GM19351 (cell line): ENCODE results near the gene FLII.
A peak's percentile ranks its signal among the peaks of the same experiment; 100 is the strongest.

Experiments
- ATAC-seq: cut with Tn5 transposase; IDR thresholded peaks from one replicate; pipeline ENCODE4 v1.9.1; 2021; ENCODE audit warnings: mild to moderate bottlenecking, moderate library complexity; ENCODE audit not compliant: unreplicated experiment

The FLII gene

DNA sequence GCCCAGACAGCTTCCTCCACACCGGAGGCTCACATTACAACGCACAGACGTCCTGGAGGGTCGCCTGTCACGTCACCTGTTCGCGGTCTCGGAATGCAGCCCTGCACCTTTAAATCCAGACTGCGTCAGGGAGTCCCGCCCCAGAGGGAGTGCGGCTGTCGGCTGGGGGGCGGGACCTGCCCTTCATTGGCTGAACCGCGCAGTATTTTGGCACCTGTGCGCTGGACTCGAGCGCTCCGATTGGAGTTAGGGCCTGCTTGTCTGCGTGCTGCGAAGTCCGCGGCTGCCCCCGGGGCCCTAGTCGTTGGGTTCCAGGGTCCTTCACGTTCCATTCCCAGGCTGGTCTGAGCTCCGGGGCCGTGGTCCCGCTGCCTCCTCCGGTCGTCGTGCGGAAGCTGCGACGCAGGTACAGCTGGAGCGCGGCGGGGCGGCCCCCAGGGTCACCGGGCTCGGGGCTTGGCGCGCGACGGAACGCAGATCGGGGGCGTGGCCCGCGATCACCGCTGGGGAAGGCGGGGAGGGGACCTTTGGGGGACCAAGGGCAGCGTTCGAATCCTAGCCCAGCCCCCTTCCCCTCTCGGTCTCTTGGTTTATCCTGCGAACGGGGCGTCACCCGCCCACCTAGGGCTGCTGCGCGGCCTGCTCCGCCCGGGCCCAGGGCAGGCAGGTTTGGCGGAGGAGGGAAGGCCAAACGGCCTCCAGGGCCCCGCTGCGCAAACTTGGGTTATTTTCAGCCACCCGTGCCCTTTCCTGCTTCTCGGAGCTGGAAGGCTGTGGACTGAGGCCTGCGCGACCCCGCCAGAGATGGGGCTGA lies 2.0 kb upstream of the FLII start, which contains the start of gene MIEF2:
Gene MIEF2 (plus strand): TSS at position 331 of the 814 bp plus-strand sequence. CDS start 2,059 bp downstream, outside the sequence.
- peak; percentile 83 for ATAC-seq

DNA sequence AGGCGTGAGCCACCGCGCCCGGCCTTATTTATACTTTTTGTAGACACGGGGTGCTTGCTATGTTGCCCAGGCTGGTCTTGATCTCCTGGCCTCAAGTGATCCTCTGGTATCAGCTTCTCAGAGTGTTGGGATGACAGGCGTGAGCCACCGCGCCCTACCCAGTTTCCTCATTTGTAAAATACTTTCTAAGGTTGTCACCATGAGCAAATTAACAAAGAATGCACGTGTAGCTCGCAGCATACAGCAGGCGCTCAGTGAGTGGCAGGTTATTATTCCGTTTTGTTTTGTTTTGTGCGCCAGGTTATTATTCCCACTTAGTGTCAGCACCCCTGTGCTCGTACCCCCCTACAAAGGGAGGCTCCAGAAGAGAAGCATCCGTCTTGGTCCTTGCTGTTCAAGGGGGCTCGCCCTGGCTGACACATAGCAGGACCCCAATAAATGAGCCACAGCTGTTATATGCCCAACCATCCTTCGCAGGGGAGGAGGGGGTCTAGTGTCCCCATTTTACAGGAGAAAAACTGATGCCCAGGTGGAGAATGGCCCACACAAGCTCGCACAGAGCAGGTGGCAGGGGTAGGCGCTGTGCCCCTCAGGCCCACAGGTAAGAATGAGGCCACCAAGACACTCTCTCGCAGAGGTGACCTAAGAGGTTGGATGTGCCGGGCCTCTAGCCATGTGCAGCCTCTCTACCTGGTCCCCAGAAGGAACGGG lies 1.2 kb upstream of the FLII start:
- no peak for ATAC-seq

DNA sequence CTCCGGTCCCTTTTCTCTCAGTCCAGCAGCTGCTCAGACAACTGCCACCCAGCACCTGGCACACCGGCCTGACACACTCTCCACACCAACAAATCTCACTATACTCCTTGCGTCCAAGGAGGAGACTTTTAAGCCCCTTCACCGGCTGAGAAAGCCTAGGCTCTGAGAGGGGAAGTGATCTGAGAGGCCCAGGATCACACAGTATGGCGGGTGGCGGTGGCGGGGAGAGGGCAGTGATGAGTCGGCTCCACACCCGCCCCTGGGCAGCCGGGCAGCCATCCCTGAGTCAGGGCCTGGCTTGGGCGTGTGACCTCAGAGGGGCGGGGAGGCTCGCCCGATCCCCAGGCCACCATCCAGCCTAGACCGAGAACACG lies 569 bp downstream of the FLII start:
- ATAC-seq: no peak

DNA sequence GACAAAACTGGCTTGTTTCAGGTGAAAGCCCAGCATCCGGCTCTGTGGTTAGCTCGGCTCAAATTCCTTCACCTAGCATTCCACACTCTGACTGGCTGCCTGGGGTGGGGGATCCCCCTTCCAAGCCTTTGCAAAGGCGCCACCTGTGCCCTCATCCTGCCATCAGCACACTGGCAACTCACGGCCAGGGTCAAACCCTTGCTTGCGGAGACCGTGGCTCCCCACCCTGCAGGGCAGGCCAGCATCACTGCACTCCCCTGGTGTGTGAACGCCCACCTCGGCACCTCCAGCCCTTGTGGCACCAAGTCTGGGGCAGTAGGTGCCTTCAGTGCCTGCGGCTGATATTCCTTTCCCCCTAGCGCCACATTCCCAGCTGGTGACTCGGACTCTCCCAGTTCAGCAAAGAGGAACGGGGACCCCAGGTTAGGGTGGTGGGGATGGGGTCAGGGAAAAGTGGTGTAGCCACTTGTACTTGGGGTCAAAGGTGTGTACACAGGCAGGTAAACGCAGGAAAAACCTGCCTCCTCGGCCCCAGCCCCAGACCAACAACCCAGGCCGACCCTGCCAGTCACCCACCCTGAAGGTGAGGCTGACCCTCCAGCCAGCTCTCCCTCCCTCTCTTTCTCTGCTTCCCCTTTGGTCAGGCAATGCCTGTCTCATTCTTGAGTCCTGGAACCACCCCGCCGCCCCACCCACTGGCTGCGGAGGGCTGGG lies 1.1 kb downstream of the FLII start:
- no peak for ATAC-seq

DNA sequence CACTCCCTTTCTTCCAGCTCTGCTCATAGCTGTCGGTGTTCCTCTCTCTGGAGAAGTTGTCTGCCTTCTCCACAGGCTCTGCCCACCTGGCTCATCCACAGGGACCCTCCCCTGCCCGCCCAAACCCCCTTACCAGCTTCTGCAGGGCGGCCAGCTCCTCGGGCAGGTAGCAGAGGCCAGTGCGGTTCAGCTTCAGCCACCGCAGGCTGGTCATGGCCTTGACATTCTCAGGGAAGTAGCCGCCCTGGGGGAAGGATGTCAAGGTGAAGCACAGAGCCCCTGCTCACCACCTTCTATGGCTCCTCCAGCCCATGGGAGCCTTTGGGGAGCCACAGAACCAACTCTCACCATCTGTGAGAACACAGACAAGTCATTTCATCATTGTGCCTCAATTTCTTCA lies 1.8 kb downstream of the FLII start:
- ATAC-seq: no peak

DNA sequence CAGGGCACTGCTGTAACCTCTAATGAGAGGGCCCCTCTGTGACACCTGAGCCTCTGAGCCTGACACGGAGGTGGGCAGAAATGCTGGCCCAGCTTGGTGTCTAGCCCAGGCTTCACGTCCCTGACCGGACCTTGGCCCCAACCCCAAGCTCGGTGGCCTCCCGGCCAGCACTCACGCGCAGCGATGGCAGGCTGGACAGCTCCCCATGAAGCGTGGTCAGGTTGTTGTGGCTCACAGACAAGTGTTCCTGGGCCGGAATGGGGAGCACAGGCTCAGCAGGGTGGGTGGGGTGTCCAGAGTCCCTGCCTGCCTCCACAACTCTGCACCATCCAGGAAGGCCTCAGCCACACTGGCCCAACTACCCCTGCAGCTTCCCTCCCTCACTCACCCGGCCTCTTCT lies 2.2 kb downstream of the FLII start:
- no peak for ATAC-seq

DNA sequence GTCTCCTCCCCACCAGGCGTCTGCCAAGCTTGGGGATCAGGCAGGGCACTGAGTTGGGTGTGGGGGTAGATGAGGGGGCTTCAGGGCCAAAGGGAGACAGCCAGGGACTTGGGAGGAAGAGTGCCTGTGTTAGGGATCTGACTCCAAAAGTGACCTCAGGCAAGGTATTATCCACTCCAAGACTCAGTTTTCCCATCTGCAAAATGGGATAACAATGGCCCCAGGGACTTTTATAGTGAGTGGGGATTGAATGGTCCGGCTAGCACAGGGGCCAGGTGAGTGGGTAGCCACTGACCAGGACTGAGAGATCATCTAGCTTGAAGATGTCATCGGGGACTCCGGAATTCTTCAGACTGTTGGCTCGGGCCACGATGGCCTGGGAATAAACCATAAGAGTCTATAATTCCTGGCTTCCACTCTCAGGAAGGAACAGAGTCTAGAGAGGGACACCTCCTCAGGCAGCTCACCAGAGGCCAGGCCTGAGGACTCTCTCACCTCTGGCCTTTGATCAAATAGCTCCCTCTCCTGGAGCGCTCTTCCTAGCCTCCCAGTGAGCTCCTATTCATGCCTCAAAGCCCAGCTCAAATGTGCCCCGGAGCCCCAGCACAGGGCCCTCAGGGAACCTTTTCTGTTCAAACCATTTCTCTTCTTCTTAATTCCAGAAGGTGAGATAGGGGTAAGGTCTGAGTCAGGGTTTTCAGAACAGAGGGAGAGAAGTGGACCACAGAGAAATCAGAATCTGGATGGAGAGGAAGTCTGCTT lies 3.5 kb downstream of the FLII start:
- ATAC-seq: no peak

DNA sequence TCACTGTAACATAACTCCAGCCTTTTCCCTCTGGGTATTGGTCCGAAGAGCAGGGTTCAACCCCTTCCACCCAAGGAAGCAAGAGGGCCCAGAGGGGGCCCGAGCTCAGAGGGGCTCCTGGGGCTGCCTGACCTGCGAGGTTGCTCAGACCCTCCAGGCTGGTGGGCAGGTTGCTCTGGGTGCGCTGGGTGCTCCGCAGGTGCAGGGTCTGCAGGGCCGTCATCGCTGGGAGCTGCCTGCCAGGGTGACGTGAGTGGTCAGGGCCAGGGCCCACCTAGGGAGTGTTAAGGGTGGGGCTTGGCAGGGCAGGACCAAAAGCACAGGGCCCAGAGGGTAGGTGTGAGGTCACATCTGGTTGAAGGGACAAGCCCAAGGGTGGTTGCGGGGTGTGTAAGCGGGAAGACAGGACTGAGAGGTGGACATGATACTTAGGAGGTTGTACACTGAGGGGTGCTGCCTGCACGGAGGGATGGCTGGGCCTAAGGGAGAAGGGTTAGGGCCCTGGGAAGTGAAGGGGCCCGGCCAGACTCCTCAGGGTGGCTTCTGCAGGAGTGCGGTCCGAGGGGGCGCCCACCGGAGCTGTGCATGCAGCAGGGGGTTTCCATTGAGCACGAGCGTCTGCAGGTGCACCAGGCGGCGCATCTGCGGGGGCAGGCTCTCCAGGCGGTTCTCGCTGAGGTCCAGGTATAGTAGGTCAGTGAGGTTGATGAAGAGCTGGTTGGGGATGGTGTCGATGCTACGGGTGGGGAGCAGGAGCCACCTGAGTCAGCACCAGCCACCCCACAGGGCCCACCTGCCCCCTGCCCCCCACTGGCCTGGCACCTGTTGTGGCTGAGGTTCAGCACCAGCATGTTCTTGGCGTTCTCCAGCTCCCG lies 4.4 kb downstream of the FLII start:
- ATAC-seq: no peak

DNA sequence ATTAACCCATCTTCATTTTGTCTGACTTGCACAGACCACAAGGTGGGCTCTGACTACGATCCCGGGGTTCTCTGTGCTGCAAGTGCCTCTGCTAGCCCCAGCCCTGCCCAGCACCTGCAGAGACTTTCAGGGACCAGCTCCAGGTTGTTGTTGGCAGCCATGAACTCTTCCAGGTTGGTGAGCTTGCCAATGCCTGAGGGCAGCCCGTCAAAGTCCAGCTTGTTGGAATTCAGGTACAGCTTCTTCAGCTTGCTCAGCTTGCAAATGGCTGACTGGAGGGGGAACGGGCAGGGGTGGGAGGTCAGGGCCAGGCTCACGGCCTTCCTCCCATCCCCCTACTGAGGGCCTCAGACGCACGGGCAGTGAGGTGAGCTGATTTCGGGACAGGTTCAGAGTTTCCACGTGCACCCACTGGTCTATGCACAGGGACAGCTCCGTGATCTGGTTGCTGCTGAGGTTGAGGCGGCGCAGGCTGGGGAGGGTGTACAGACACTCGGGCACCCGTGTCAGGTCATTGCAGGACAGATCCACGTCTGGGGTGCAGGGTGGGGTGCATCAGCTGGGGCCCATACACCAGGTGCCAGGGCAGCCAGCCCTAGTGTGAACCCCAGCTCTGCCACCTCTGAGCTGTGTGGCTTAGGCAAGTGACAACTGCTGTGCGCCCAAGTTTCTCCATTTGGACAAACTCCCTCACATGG lies 5.2 kb downstream of the FLII start:
- no peak for ATAC-seq

DNA sequence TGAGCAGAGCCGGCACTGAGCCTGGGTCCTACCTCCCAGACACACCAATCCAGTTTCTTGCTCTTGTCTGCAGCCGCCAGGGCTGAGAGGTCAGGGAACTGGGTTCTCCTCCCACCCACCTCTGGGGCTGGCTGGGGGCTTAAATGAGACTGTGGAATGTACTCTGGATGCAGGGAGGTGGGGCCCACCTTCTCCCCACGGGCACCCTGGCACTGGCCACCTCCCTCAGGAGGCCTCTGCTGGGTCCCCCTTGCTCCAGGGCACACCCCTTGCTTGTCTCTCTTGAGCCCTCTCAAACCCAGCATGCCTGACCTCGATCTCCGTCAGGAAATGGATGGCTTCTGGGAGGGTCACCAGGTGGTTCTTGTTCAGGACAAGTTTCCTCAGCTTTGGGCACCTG lies 6.4 kb downstream of the FLII start:
- no peak for ATAC-seq

DNA sequence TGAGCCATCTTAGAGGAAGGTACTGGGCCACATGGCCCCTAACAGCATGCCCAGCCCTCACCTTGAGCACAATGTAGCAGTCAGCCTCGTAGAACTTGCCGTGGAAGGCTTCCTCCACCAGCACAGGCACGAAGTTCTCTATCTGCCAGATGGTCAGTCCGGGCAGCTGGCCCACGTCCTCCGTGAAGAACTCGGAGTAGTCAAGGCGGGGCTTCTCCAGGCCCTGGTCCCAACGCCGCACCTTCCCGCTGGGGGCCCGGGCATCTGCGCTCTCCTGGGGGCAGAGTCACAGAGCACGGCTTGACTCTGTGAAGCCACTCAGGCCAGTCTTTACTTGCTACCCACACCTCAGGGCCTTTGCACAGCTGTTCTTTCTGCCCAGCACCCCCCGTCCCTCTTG lies 7.3 kb downstream of the FLII start:
- no peak for ATAC-seq

DNA sequence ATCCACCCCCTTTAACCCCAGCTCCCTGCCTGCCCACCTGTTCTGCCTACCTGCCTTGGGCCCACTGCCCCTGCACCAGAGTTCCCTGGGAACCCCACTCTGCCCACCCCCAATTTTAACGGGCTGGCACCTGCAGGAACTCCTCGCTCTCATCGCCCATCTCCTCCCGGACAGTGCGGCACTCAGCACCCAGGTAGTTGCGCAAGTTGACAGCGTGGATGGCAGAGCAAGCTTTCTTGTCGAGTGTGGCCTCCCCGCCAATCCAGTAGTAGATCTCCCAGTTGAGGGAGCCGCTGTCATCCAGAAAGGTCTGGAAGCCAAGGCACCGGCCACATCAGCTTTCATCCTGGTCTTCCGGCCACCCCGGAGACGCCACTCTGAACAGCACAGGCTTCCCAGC lies 7.8 kb downstream of the FLII start:
- no peak for ATAC-seq

DNA sequence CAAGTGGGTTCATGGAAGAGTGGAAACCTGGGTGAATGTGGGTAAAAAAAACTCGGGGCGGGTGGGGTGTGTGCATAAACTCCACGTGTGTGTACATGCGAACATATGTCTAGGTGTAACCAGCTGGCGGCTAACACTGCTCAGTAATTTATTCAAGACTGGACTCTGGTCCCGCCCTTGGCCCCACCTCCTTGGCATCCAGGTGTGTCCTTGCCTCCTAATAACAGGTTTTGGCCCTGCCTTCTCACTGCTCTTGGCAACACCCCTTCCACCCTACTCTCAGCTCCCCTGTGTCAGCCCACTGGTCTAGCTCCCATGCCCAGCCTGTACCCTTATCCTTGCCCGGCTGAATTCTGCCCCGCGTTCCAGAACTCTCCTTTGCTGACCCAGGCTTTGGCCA lies 8.3 kb downstream of the FLII start:
- ATAC-seq: no peak

DNA sequence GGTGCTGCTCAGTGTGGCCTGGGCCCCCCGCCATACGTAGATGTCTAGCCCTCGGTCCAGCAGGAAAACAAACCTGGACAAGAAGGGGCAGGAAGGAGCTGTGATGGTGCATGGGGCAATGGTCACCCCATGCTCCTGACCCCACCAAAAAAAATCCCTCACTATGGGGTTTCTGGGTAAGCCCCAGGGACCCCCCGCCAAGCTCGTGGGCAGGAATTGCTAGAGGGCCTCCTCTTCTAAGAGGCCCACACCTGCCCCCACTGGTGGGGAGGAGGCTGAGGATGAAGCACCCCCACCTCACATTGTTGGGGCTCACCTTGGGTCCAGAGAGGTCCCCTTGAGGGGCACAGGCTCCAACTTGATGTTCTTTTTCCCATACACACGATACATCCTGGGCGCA lies 9.7 kb downstream of the FLII start:
- no peak for ATAC-seq

DNA sequence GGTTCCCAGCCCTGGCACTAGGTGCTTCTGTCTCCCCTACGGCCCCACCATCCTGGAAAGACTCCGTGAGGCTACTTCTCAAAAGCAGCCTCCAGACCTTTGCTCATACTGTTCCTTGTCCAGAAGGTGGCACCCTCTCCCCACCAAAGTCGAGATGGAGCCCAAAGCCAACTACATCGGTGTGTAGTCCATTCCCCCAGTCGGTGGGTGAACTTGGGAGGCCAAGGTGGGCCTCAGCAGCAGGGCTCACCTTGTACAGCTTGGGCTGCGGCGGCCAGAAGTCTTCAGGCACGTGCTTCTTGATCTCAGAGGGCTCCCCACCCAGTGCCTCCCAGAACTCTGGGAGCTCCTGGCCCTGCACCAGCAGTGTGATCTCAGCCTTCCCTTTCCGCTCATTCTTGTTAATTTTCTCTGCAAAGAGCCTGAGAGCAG lies 10.2 kb downstream of the FLII start:
- peak; percentile 51 for ATAC-seq

DNA sequence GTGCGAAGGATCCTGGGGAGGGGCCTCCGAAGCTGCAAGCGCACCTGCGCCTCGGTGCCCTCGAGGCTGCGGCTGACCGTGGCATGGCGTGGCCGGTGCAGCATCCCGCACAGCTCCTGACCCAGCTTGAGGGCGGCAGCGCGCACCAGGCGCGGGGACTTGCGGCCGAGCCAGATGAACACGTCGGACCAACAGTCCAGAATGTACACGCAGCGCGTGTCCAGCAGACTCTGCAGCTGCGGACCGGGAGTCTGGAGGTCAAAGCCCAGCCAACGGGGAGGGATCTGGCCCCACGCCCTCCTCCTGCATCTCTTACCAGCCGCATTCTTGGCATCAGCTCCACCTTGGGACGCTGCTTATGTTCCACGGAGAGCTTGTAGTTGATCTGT lies 10.9 kb downstream of the FLII start:
- no peak for ATAC-seq

DNA sequence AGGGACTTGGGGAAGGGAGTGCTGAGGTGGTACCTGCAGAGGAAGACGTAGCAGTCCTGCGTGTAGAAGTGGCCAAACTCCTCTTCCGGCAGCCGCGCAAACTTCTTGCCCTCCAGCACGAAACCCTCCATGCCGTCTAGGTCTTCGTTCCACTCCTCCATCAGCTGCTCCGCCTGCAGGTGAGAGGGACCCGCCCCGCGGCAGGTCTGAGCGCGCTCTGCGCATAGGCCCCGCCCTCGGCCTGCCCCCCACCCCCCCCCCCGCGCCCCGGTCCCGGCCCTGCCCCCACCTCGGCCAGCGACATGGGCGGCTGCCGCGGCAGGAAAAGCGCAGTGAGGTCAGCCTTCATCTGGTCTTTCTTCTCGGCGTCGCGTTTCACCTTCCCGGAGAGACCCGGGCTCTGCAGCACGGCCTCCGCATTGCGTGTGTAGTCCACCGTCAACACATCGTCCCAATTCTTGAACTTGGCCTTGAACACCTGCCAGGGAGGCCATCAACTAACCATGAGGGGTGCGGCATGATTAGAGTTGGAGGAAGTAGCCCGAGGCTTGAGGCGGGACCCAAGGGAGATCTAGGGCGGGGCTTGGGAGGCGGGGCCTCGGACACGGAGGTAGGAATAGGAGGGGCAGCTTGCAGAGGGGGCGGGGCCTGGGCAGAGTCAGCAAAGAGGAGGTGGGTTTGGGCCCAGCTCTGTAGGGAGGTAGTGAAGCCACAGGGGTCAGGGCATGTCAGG lies 11.5 kb downstream of the FLII start:
- no peak for ATAC-seq

DNA sequence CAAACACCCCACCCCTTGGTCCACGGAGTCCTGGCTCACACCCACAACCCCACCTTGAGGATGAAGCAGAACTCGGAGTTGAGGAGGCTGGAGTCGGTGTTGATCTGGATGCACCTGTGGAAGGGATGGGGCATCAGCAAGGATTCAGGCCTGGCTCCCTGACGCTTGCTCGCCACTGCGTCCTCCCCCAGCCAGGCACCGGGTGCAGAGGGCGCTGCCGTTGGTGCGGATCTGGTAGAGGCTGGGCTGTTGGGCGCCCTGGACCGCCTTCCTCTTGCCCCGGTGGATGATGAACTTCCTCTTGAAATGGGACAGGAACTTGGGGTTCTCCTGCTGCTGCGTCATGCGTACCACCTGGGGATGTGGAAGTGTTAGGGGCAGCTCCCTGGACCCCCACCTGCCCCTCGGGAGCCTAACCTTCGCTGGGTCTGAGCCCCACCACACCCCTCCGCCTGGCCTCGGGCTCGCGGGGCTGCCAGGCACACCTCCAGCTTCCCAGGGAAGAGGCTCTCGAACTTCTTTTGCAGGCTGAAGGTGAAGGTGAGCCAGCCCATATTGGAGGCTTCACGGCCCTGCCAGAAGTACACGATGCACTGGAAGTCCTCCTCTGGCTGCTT lies 12.3 kb downstream of the FLII start:
- ATAC-seq: no peak
